SW 1271 (cell line): Measurements from ENCODE around the gene LGMN.

Experiments used
- DNase-seq, 2 experiments: peaks; one replicate each; lab custom pipeline; 2025; lab: John Stamatoyannopoulos, UW

The LGMN gene

DNA sequence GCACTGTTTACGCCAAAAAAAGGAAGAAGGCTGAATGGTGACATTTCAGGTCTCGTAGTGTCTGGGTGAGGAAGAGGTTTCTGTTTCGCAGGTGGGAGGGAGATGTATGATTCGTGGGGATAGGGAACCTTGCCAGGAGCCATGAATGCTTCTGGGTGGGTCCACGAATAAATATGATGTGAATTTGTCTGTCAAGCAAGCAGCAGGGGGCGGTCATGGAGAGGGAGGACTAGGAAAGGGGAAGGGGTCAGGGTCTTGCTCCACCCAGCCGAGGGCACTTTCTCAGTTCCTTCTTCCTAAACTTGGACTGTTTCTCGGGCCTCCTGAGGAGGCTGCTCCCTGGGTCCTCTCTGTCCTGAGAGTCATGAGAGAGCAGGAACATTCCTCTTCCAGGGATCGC, 72.5 kb downstream of the LGMN start:
- no peak for DNase-seq

DNA sequence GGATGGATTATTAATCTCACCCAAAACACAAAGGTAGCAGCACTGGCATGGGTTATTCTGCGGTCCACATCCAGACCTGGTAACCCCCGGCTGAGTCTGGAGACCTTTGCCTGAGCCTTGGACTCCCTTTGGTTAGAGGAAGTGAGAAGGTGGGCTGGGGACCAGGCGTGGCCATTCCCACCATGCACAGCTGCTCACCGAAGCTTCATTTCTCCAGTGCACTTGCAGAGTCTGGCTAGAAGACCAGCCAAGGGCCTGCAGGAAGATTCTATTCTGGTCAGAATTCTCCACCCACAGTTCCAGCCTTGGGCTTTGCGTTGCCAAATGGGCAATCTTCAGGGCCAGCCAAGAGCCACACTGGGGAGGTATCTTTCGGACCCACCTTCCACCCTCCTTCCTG, 73.0 kb downstream of the LGMN start:
- no peak for DNase-seq

DNA sequence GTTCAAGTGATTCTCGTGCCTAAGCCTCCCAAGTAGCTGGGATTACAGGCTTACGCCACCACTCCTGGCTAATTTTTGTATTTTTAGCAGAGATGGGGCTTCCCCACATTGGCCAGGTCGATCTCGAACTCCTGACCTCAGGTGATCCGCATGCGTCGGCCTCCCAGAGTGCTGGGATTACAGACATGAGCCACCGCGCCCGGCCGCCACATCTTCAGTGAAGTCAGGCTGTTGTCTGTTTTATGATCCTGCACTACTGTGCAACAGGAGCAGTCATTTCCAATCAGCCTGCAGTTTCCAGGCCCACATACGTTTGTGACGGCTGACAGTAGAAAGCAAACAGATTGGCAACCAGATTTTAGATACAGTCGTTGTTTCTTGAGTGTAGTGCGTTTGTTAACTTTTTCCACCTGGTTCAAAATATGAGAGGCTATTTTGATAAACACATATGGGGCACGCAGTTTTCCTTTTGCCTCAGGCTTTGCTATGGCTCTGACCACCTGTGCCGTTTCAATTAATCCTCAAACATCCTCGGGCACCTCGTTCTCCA, 74.8 kb downstream of the LGMN start:
- DNase-seq = no peak

DNA sequence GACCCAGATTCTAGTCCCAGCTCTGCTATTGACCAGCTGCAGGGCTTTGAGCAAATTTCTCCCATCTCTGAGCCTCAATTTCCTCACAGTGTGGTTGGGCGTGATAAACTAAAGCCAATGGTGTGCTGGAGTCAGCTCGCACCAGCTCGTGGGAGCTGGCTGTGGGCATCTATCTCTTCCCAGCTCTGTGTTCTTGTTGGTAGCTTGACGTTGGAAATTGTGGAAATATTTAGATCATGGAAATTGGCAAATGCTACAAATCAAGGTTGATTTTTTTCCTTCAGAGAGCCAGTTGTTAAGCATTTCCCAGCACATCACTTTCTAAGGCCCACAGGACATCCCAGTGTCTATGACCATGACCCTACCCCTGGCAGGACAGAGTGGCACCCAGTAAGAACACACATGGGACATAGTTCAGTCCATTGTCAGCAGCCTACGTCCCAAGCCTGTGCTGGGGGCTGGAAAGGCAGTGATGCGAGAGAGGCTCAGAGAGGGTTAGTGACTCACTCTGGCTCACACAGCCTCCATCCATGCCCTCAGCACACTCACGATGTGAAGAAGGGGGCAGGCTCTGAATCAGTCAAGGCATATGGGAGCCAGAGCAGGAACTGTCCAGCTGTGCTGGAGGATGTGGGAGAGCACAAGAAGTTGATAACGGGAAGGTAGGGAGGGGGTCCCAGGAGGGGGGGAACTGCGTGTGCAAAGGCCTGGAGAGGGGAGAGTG, 77.6 kb downstream of the LGMN start:
- DNase-seq = no peak

DNA sequence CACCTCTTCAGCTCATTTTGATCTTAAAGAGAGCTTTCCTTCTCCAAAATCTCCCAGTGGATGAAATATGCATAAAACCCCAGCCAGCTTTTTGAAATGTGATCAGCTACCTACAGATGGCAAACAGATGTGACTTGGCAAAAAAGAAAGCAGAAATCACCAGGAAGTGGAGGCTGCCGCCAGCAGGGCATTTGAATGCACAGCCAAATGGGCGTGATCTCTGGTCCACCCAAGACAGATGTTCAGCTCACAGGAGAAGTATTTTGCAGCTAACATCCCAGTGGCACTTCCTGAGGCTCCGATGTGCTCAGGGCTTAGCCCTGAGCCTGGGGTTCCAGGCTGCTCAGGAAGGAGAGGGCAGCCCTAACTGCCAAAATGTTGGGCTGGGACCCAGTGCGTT, 78.3 kb downstream of the LGMN start:
- DNase-seq = no peak

DNA sequence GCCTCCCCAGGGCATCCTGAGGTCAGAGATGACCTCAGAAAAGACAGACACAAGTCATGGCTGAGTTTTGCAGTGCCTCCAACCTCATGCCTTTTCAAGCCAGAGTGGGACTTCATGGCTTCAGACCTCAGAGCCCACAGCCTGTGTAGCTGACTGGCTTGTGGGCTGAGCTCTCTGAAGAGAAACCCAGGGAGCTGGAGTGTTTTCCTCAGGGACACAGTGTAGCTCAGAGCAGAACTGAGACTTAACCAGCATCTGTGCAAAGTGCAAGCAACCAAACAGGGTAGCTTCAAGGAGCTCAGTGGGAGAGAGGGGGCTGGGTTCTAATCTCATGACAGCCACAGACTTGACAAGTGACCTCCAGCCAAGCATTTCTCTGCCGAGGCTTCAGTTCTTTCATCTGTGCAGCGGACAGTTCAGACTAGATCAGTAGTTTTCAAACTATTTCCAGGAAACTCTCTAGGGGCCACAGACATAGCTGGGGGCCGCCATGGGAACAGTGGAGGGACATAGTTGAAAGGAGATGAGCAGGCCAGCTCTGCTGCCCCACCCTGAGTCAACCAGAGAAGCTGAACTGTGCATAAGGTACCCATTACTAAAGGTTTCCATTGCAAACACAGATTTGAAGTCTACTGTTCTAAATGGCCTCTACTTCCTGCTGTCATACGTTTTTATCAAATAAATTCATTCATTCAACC, 80.0 kb downstream of the LGMN start:
- no peak for DNase-seq

DNA sequence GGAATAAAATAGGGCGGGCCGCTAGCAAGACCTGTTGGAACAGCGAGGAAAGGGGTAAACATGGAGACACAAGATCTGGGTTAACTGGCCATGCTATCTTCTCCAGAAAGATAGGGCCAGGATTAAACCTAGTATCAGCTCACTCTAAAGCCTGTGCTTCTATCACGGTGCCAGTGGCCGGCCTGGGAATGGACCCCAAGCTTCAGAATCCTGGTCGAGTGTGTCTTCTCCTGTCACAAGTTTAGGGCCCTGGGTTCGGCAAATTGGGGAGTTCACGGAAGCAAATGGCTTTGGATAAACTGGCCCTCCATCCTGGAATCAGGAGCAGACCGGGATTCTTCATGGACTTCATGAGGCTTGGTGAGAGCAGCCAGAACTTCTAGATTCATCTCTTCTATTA, 82.2 kb downstream of the LGMN start:
- no peak for DNase-seq

DNA sequence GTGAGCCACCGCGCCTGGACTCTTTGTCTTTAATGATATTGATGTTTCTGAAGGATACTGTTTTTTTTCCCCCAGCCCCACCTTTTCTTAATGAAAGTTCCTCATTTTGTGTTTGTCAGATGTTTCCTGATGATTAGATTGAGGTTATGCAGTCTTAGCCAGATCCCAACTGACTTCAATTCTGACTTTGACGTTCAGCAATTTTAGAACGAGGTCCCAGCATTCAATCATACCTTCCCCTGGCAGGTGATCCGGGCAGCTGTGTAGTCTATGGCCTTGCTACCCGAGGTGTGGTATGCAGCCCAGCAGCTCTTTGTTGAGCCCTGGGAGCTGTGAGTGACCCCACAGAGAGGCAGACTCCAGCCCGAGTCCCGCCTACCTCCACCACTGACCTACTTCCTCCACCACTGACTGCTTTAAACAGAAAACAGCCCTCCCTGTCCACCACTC, 82.7 kb downstream of the LGMN start:
- no peak for DNase-seq

DNA sequence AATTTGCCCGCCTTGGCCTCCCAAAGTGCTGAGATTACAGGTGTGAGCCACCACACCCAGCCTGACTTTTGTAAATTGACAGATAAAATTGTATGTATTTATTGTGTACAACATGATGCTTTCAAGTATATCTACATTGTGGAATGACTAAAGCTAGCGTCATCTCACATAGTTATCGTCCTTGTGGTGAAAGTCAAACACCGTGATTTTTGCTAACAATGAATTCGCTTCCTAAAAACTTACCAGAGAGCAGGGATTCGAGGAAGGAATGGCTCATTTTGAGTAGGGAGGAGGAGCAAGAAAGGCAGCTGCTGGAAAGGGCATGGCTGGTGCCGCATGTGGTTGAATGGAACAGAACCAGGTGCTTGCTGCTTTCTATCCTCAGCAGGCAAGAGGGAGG, 85.4 kb downstream of the LGMN start:
- no peak for DNase-seq

DNA sequence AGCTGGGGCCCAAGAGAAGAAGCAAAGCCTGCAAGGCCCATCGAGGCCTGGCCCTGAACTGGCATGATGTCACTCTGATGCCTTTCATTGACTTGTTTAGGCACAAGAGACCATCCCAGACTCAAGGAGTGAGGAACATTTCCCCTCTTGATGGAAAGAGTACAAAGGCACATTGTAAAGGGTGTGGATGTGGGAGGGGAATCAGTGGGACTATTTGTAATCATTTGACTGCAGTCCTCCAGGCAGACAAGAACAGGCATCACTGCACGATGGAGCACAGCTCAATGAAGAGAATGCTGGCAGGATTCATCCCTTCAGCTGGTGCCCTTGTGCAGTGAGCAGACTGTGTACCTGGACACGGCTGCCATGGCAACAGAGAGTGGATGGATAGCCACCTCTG, 87.9 kb downstream of the LGMN start:
- no peak for DNase-seq

DNA sequence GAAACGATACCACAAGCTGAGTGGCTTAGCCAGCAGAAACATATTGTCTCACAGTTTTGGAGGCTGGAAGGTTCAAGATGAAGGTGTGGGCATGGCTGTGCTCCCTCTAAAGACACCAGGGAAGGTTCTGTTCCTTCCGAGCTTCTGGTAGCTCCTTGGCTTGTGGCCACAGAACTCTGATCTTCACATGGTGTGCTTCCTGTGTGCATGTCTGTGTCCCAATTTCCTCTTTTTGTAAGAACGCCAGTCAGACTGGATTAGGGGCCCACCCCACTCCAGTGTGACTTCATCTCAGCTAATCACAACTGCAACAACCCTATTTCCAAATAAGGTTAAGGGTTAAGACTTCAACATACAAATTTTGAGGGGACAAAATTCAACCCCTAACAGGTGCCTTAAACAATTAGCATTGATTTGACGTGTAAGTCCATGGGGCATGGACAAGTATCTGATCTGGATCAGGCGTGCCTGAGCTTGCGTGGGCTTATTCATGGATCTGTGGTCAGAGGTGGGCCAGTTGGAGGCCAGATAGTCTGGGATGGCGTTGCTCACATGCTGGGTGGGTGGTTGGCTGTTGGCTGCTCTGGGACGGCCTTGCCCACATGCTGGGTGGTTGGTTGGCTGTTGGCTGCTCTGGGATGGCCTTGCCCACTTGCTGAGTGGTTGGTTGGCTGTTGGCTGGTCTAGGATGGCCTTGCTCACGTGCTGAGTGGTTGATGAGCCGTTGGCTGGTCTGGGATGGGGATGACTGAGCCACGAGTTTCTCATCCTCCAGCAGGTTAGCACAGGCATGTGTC, 88.5 kb downstream of the LGMN start:
- DNase-seq = no peak

DNA sequence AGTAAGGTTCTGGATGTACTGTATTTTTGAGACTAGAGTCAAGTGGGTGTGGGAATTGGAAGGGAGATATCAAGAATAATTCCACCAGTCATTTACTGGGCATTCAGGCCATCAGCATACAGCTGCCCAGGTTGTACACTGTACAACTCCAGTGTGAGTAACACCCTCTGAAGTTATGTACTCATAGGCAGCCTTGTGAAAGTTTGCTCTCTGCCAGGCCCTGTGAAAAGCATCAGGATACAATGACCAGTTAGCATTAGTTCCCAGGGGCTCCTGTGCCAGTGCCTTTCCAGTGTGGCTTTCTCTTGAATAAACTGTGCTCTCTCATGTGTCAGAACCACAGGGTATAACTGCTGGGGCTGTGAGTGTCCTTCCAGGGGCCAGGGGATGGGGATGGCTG, 89.7 kb downstream of the LGMN start:
- DNase-seq = no peak

DNA sequence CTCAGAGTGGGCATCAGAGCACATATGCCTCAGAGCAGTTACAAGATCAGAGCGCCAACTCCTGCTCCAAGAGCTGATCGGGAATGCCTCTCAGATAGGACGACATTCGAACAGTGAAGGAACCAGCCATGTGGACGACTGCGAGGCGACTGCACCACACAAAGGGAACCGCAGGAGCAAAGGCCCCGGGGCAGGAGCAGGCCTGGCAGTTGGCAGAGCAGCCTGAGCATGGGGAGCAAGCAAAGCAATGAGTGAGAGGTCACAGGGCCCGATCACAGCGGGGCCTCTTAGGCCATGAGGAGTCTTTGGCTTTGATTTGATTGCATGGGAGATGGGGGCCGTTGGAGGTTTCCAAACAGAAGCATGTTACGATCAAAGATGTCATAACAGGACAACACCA, 90.3 kb downstream of the LGMN start:
- DNase-seq = no peak

DNA sequence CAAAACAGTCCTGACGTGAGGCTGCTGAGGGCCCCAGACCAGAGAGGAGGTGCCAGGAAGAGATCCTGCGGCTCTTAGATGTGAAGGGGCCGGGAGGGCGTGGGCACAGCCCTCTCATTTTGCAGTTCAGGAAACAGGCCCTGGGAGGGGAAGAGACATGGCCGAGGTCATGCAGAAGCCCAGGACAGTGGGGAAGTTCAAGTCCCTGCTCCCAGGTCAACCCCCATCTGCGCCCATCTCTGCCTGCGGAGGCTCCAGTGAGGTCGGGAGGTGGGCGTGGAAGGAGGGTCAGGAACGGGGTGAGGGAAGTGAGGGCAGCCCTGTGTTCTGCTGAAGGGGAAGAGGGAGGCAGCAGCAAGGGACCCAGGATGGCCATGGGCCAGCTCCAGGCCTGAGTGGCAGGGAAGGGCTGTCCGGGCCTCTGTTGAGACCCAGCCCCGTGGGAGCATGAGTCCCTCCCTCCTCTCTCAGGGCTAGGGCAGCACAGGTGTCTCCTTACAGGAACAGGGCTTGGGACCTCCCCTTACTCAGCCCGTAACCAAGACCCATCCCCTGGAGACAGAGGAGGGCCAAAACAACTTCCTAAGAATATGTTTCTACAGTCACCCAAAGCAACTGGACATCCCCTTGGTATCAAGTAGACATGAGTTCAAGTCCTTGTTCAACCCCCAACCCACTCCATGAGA, 90.8 kb downstream of the LGMN start:
- DNase-seq = no peak

DNA sequence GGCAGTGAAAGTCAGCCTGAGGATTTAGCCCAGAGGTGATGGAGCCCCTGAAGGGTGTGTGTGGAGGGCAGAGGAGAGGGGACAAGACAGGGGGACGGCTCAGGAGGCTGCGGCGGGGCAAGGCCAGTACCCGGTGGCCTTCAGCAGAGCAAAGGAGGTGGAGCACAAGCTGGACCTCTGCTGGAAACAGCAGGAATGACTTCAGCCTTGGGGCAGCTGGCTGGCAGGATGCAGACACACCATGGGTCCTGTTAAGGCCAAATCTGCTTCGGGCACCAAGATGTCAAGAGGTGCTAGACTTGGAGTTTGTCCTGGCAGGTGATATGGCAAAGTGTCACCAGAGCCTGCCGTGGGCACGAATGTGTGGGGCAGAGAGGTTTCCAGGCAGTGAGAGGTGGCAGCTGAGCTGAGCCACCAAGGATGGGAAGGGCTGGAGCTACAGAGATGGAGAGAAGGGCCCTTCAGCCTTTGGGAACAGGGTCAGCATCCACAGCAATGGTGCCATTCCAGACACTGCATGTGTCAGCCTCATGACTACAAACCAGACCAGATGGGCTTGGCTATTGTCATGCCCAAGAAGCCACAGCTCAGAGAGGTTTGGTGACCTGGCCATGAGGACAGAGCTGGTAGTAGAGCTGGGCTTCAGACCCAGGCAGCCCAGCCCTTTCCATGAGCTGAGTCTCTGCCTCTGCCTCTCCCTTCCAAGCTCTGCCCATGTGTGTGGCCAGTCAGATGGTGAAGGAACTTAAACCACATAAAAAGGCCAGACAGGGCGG, 91.9 kb downstream of the LGMN start:
- DNase-seq = no peak

DNA sequence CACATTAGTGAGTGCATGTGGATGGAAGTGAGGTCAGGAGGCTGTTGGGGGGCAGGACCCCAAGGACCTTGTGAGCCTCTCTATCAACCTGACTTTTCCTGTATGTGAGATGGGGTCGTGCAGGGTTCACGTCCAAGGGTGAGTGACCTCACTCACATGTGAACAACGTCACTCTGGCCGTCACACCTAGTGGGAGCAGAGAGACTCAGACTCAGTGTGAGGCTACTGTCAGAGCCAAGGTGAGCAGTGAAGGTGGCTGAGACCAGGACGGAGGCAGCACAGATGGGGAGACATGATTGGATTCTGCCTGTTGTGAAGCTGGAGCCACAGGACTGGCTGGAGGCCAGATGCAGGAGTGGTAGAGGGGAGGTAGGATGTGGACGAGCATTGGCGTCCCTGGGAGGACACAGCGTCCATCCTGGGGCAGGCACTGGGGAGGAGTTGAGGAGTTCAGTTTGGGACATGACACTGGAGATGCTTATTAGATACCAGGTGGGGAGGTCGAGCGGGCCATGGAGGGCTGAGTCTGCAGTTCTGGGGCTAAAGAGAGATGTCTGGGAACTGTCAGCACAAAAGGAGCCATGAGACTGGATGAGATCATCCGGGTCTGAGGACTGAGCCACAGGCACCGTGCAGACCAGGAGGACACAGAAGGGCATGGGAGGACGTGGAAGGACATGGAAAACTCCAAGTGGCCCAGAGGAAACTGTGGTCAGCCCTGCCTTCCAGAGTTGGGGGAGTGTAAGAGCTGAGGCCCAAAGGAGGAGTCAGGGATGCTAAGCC, 92.8 kb downstream of the LGMN start:
- DNase-seq = no peak

DNA sequence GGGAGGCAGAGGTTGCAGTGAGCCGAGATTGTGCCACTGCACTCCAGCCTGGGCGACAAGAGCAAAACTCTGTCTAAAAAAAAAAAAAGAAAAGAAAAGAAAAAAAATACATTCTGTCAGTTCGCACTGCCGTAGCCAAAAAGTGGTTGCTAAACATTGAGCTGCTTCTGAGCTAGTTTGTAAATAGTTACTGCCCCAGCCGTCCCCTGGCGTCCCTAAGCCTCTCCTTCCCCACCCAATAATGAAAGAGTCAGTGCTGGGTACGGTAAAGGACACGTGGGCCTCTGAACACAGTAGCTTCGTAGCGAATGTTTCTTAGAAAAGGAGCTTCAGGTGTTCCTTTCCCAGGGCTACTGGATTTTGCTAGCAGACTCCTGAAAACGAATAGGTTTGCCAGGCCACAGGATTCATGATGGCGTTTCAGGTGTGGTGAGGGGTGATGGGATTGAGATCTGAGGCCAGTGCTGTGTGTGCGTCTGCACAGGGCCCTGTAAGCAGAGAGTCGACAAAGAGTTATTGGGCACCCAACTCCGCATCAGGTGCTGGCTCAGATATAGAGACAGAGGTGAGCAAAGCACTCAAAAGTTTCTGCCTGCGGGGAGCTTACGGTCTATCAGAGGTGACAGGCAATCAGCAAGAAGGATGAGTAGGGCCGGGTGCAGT, 94.1 kb downstream of the LGMN start:
- DNase-seq = no peak
